ENCODE data around the gene DSCAML1.

Gene DSCAML1

DNA sequence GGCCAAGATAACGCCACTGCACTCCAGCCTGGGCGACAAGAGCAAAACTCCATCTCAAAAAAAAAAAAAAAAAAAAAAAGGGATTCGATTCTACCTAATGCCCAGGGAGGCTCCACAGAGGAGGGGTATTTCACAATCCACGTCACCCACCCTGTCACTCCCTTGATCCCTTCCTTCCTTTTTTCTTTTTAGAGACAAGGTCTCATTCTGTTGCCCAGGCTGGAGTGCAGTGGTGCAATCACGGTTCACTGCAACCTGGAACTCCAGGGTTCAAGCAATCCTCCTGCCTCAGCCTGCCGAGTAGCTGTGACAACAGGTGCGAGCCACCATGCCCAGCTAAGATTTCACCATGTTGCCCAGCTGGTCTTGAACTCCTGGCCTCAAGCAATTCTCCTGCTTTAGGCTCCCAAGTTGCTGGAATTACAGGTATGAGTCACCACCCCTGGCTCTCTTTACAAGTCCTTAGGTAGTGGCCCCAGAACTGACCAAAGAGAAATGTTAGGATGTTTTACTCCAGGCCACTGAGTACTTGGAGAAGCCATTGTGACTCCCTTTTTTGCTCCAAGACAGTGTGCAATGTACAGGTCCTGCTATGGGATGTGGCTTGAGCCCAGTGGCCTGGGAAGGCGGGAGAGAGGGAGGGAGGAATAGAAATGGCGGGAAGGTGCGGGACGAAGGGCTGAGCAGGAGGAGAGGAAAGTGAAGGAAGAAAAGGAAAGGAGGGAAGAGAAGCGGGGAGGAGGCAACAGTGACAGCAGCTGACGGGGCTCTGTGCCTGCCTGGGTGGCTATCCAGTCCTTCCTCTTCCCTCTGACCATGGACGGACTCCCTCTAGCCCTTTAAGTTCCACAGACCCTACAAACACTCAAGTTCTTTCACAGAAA lies 39.3 kb upstream of the DSCAML1 start:
- Mint-ChIP-seq H3K4me1 (ENCODE audit: low read depth) (no peaks in the 10 kb centered on the region), H3K4me3 (no peak overlapping the region), H3K9me3 (no peaks in the 10 kb centered on the region), H3K36me3 (ENCODE audit: low read depth) (no peaks in the 10 kb centered on the region), H3K27ac (no peak overlapping the region), H3K27me3 (ENCODE audit: low read depth) (peaks cover 13% of the 10 kb centered on the region)
- no peak for DNase-seq (ENCODE audit: low spot score)

DNA sequence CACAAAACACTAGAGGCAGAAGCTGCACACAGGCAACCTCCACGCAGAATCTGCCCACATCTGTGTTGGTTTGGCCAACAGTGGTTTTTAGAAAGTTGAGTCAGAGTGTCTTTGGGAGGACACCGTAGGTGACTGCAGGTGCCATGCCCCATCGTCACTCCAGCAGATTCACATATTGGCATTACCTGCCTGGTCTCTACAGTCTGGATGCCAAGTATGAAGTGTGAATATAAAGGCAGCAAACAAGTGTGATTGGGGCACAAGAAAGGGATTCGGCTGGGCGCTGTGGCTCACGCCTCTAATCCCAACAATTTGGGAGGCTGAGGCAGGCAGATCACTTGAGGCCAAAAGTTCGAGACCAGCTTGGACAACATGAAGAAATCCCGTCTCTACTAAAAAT lies 38.6 kb upstream of the DSCAML1 start:
- no peak for DNase-seq (ENCODE audit: low spot score)
- H3K9me3 Mint-ChIP-seq = no peaks in the 10 kb centered on the region
- peaks cover 13% of the 10 kb centered on the region for H3K27me3 Mint-ChIP-seq (ENCODE audit: low read depth)
- H3K4me1 Mint-ChIP-seq (ENCODE audit: low read depth) = peaks cover 6% of the 10 kb centered on the region
- no peaks in the 10 kb centered on the region for H3K36me3 Mint-ChIP-seq (ENCODE audit: low read depth)
- no peak overlapping the region for H3K4me3 Mint-ChIP-seq
- no peak overlapping the region for H3K27ac Mint-ChIP-seq

DNA sequence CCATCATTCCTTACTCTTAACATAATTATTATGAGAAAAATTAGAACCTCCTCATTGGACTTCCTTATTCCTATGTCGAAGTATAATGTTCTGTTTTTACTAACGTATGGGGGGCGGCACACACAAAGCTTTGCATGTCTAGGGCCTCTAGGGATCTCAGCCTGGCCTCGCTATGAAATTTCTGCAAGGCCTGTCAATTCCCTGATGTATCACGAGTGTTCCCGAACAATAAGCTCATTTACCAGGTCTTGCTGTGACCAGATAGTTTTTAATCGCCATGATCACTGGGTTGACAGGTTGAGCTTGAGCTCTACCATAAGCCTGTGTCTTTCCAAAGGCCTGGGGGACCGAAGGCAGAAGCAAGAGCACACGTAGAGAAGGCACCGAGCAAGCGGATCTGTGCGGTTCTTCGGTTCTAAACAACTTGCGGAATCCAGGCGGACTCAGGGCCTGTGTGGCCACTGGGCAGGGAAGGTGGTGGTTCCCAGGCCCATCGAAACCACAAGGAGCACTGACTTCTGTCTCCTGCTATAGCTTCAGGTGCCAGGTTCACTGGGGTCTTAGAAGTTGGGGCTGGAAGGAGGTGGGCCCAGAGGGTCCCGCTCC lies 37.9 kb upstream of the DSCAML1 start:
- H3K27ac Mint-ChIP-seq = no peak overlapping the region
- H3K9me3 Mint-ChIP-seq = no peaks in the 10 kb centered on the region
- H3K4me3 Mint-ChIP-seq = no peak overlapping the region
- H3K27me3 Mint-ChIP-seq (ENCODE audit: low read depth) = peaks cover 13% of the 10 kb centered on the region
- peaks cover 8% of the 10 kb centered on the region for H3K4me1 Mint-ChIP-seq (ENCODE audit: low read depth)
- no peaks in the 10 kb centered on the region for H3K36me3 Mint-ChIP-seq (ENCODE audit: low read depth)
- DNase-seq (ENCODE audit: low spot score) = no peak

DNA sequence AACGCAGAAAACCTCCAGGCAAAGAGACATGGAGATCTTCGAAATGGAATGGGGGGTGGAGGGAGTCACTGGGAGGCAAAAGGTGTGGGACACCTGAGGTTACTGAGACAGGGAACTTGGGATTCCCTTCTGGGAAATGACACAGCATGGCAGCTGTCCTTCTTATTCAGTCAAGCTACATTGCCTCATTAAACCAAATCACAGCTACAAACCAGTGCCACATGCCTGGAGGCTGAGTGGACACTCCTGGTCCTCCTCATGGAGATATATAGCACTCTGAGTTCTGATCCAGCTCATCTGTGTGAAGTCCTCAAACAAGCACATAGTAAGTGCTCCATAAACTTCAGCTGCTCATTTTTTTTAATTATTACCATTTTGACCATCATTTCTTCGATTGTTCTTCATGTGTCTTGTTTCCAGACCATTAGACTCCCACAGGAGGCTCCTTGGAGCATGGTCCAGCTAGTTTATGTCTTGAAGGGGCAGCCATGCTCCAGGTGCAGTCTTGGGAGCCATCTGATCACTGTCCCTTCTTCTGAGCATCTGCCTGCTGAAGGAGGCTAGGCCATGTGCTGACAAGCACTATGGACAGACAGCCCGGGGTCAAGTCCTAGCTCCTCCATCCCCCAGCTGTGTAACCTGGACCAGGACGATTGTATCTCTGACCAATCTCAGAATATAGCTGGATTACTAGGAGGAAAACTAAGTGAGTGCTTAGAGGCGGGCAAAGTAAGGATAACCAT lies 37.2 kb upstream of the DSCAML1 start:
- H3K9me3 Mint-ChIP-seq = no peaks in the 10 kb centered on the region
- H3K27ac Mint-ChIP-seq = no peak overlapping the region
- H3K4me3 Mint-ChIP-seq = no peak overlapping the region
- no peak for DNase-seq (ENCODE audit: low spot score)
- H3K4me1 Mint-ChIP-seq (ENCODE audit: low read depth) = peaks cover 8% of the 10 kb centered on the region
- H3K36me3 Mint-ChIP-seq (ENCODE audit: low read depth) = no peaks in the 10 kb centered on the region
- H3K27me3 Mint-ChIP-seq (ENCODE audit: low read depth) = peaks cover 13% of the 10 kb centered on the region

DNA sequence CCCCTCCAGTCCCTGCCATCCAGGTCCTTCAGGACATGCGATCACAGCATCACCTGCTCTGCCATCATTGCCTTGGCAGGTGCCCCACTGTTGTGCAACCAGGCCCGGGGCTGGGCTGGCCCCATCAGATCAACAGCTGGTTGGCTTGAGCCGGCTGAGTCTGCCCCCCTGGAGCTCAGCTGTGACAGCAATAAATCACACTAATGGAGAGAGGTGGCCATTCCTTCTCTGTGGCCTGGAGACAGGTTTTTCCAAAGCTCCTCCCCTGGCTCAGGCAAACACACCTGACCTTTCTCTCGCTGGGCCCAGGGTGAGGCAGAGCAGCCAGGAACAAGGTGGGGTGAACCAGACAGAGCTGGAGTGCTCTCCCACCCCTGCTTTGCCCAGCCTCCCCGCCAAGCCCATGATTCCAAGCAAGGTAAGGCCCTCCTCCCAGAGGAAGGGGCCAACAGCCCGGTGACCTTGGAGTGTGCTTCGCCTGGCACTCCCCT lies 36.4 kb upstream of the DSCAML1 start:
- Mint-ChIP-seq H3K27me3 (ENCODE audit: low read depth) (peaks cover 12% of the 10 kb centered on the region), H3K4me3 (no peak overlapping the region), H3K4me1 (ENCODE audit: low read depth) (peaks cover 11% of the 10 kb centered on the region), H3K27ac (no peak overlapping the region), H3K9me3 (no peaks in the 10 kb centered on the region), H3K36me3 (ENCODE audit: low read depth) (no peaks in the 10 kb centered on the region)
- no peak for DNase-seq (ENCODE audit: low spot score)

DNA sequence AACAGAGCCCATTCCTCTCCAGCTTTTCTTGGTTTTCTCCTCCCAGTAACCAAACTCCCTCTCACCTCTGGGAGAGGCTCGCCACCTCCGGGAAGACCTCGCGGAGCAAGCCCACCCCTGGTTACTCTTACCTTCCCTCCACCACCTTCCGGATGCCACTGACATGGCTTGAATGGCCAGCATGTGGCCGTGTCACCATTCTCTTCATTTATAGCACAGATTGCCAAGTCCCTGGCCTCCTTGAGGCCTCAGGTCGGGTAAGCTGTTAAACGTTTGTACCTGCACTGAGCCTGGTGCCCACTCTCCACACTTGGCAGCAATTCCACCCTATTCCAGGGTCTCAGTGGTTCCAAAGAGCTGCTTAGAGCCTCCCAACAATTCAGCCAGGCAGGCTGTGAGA lies 35.5 kb upstream of the DSCAML1 start:
- Mint-ChIP-seq H3K4me1 (ENCODE audit: low read depth) (peaks cover 16% of the 10 kb centered on the region), H3K36me3 (ENCODE audit: low read depth) (no peaks in the 10 kb centered on the region), H3K27ac (no peak overlapping the region), H3K27me3 (ENCODE audit: low read depth) (peaks cover 4% of the 10 kb centered on the region), H3K9me3 (no peaks in the 10 kb centered on the region), H3K4me3 (no peak overlapping the region)
- no peak for DNase-seq (ENCODE audit: low spot score)

DNA sequence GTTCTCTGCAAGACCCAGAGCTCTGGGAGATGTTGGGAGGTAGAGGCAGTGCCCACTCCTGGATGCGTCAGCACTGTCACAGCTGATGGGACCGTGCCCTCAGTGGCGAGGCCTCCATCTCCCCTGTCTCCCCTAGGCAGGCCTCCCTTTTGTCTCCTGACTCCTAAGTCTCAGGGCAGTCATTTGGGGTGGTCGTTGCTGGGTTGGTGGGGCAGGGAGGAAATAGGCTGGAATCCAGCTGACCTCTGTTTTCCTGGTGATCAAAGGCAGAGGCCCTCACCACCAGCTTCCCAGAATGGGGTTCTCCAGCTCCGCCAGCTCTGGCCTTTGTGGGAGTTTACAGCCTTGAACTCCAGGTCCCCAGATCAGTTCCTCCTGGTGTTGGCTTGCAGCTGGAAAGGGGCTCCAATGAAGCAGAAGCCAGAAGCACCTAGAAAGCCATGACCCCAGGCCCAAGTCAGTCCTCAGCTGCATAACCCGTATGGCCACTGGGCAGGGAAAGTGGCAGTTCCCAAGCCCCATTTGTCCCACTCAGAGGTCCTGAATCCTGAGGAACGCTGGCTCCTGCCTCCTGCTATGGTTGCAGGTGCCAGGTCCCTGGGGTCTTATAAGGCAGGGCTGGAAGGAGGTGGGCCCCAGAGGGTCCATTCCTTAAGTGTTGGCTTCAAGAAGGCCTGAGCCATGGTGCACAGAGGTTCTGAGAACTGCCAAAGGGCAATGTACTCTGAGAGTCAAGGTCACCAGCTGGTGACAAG lies 34.8 kb upstream of the DSCAML1 start:
- Mint-ChIP-seq H3K27me3 (ENCODE audit: low read depth) (peaks cover 2% of the 10 kb centered on the region), H3K27ac (no peak overlapping the region), H3K36me3 (ENCODE audit: low read depth) (no peaks in the 10 kb centered on the region), H3K4me3 (no peak overlapping the region), H3K4me1 (ENCODE audit: low read depth) (peaks cover 17% of the 10 kb centered on the region), H3K9me3 (no peaks in the 10 kb centered on the region)
- no peak for DNase-seq (ENCODE audit: low spot score)

DNA sequence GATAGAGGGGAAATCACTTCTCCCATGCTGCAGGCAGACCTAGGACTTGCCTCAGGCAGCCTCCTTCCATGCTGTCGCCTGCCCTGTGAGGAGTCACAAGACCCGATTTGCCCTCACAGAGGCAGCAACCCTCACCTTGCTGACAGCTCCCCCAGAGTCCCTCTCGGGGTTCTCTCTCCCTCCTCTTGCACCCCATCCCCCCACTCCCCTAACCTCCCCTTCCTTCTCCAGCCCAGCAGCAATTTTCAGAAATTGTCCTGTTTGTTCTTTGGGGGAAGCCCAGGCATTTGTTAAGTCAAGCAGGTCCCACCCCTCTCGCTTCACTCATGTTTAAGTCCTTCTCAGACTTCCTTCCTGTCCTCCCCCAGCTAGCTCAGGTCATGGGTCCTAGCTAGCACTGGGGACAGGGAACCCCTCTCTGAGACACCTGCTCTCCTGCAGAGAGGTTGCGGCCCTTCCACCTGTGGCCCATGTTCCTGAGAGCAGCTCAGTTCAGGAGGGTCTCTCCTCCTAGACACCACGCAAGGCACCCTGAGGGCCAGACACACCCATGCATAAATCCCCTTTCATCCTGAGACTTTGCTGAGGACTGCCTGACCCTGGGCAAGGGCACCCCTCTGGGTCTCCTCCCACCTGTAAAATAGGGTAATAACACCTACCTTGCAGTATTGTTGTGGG lies 33.8 kb upstream of the DSCAML1 start:
- H3K4me3 Mint-ChIP-seq = no peak overlapping the region
- no peaks in the 10 kb centered on the region for H3K36me3 Mint-ChIP-seq (ENCODE audit: low read depth)
- H3K27ac Mint-ChIP-seq = peak overlapping the region; percentile 58
- no peak for DNase-seq (ENCODE audit: low spot score)
- no peaks in the 10 kb centered on the region for H3K27me3 Mint-ChIP-seq (ENCODE audit: low read depth)
- no peaks in the 10 kb centered on the region for H3K9me3 Mint-ChIP-seq
- peaks cover 17% of the 10 kb centered on the region for H3K4me1 Mint-ChIP-seq (ENCODE audit: low read depth)

DNA sequence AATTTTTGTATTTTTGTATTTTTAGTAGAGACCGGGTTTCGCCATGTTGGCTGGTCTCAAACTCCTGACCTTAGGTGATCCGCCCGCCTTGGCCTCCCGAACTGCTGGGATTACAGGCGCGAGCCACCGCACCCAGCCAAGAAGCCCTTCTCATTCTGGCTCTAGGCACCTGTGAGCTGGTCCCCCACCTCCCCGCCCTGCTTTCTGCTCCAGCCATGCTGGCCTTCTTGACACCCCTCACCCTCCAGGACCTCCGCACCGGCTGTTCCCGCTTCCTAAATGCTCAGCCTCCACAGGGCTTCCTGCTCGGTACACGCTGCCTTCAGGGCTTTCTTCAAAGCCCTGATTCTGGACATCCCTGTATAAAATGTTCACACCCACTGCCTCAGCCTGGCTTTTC lies 33.1 kb upstream of the DSCAML1 start:
- Mint-ChIP-seq H3K9me3 (no peaks in the 10 kb centered on the region), H3K4me1 (ENCODE audit: low read depth) (peaks cover 17% of the 10 kb centered on the region), H3K27ac (peak overlapping the region; percentile 50), H3K27me3 (ENCODE audit: low read depth) (no peaks in the 10 kb centered on the region), H3K4me3 (no peak overlapping the region), H3K36me3 (ENCODE audit: low read depth) (no peaks in the 10 kb centered on the region)
- DNase-seq (ENCODE audit: low spot score) = no peak

DNA sequence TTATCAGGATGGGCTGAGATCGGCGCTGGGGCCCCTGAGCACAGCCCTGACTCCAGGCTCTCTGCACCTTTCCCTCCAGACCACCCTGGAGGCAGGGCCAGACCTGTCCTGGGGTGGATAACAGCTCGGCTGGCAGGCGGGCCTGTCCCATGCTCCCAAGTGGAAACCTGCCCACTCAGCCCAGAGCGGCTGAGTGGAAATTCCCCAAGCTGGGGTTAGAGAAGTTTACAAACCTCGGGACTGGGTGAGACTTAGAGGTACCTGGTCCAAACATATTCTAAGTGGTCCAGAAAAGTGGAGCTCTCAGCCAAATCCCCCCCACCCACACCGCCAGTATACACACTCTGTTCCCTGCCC lies 32.3 kb upstream of the DSCAML1 start:
- Mint-ChIP-seq H3K4me1 (ENCODE audit: low read depth) (peaks cover 19% of the 10 kb centered on the region), H3K27me3 (ENCODE audit: low read depth) (no peaks in the 10 kb centered on the region), H3K4me3 (no peak overlapping the region), H3K36me3 (ENCODE audit: low read depth) (no peaks in the 10 kb centered on the region), H3K9me3 (no peaks in the 10 kb centered on the region), H3K27ac (no peak overlapping the region)
- DNase-seq (ENCODE audit: low spot score) = no peak

DNA sequence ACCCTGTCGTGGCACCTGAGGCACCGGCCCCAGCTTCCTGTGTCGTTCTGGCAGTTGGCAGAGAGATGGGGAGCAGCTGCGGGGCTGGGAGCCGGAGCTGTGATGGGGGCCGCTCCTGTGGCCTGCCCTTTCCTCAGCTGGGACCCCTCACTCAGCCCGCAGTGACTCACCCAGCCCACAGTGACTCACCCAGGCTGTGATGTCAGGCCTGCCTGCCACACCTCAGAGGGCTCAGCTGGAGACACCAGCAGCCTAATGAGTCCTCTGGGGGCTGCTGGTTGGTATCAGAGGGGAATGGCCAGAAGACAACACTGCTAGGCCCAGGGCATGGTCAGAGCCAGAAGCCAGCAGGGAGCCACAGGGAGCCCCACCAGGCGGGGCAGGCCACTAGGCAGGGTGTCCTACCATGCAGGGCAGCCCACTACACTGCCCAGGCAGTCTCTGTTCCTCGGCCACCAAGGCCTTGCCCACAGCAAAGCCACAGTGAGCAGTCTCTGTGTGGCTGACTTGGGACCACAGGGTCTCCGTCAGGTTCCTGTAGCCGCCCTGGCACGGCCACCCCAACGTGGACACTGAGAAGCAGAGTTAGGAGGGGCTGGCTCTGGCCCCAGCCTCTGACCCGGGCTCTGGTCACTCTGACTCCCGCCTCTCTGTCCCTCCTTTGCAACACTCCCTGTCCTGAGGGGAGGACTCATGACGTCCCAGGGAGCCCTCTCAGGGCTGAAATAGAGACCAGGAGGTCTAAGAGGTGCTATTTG lies 31.8 kb upstream of the DSCAML1 start:
- peak; percentile 83 for DNase-seq (ENCODE audit: low spot score)
- Mint-ChIP-seq H3K9me3 (no peaks in the 10 kb centered on the region), H3K4me1 (ENCODE audit: low read depth) (peaks cover 25% of the 10 kb centered on the region), H3K36me3 (ENCODE audit: low read depth) (no peaks in the 10 kb centered on the region), H3K27me3 (ENCODE audit: low read depth) (no peaks in the 10 kb centered on the region), H3K27ac (peak overlapping the region; percentile 81), H3K4me3 (no peak overlapping the region)

DNA sequence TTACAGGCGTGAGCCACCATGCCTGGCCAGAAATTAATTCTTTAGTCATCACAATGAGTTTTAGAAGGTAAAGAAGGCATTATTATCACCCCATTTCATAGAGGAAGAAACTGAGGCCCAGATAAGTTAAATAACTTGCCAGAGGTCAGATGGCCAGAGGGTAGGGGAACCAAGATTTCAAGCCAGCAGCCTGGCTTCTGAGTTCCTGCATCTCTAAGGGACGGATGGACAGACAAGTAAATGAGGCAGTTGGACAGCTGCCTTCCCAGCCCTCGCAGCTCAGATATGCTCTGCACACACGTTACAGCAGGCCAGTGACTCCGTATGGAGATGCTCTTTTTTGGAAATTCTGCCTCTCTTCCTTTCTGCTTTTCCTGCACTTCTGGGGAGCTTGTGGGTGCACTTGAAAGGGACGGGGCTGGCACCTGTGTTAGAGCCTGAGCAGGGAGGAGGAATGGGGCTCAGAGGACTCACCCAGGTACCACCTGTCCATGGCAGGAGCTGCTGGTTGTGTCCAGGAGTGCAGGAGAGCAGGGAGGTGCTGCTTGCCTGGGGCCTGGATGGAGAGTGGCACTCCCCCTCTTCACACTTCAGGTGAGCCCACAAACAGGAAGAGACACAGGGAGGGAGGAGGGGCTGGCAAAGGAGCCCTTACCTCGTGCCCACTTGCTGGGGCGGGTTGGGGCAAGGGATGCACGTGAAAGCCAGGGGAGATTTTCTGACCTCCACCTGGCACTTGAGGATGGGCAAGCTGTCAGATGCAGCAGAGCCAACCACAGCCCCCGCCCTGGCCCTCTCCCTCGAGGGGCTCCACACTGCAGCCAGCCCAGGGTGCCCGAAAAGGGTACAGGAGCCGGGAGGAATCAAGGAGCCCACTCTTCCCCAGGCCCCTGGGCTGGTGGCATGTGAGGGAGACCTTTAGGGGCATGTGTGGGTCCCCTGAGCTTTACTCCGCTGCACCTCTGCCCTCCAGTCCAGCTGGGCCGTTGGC lies 30.8 kb upstream of the DSCAML1 start:
- Mint-ChIP-seq H3K9me3 (no peaks in the 10 kb centered on the region), H3K4me3 (peak overlapping the region; percentile 22), H3K36me3 (ENCODE audit: low read depth) (no peaks in the 10 kb centered on the region), H3K27me3 (ENCODE audit: low read depth) (no peaks in the 10 kb centered on the region), H3K4me1 (ENCODE audit: low read depth) (peaks cover 28% of the 10 kb centered on the region), H3K27ac (peak overlapping the region; percentile 81)
- DNase-seq (ENCODE audit: low spot score) = no peak
